Measurements from ENCODE around the gene TNFRSF19.

TNFRSF19 gene

GRCh38 chr13:23629566-23630272, 59.5 kb downstream of the TNFRSF19 start:
- no peak for DNase-seq

GRCh38 chr13:23630349-23631093, 60.3 kb downstream of the TNFRSF19 start:
- no peak for DNase-seq

- DNase-seq: no peak
These were observed 61.3 kb downstream of the TNFRSF19 start for GRCh38 chr13:23631311-23632047.

GRCh38 chr13:23632048-23632582, 61.9 kb downstream of the TNFRSF19 start:
- DNase-seq: no peak

GRCh38 chr13:23632741-23633140, 62.5 kb downstream of the TNFRSF19 start:
- no peak for DNase-seq

- DNase-seq: no peak
These were observed 64.7 kb downstream of the TNFRSF19 start for GRCh38 chr13:23634897-23635296.

GRCh38 chr13:23636360-23636759, 66.1 kb downstream of the TNFRSF19 start:
- DNase-seq: no peak

- DNase-seq: no peak
These were observed 67.6 kb downstream of the TNFRSF19 start for GRCh38 chr13:23637829-23638228.

- no peak for DNase-seq
These were observed 69.5 kb downstream of the TNFRSF19 start for GRCh38 chr13:23639674-23640073.

- DNase-seq: no peak
These were observed 71.9 kb downstream of the TNFRSF19 start for GRCh38 chr13:23642110-23642509.

- DNase-seq: no peak
These were observed 73.3 kb downstream of the TNFRSF19 start for GRCh38 chr13:23643338-23644125.

- DNase-seq: no peak
These were observed 73.9 kb downstream of the TNFRSF19 start for GRCh38 chr13:23644126-23644419.

GRCh38 chr13:23644527-23645138, 74.4 kb downstream of the TNFRSF19 start:
- no peak for DNase-seq

GRCh38 chr13:23645851-23646250, 75.6 kb downstream of the TNFRSF19 start:
- no peak for DNase-seq

- no peak for DNase-seq
These were observed 81.2 kb downstream of the TNFRSF19 start for GRCh38 chr13:23651439-23651838.

- DNase-seq: no peak
These were observed 81.7 kb downstream of the TNFRSF19 start for GRCh38 chr13:23651887-23652286.

GRCh38 chr13:23652909-23653726, 82.9 kb downstream of the TNFRSF19 start:
- no peak for DNase-seq

- DNase-seq: no peak
These were observed 84.2 kb downstream of the TNFRSF19 start for GRCh38 chr13:23654111-23655110.

GRCh38 chr13:23655321-23655720, 85.1 kb downstream of the TNFRSF19 start:
- no peak for DNase-seq

Measured in stimulated activated CD4-positive, alpha-beta T cell treated with anti-CD3 and anti-CD28 coated beads, Interleukin-12 subunit alpha, Interleukin-12 subunit beta, amount 100 ng/mL, for 4 hours (primary cell).